ENCODE measurements around the gene HSBP1. TPM values are rescaled to one million over a fixed set of nuclear protein-coding genes. Genes with fewer than 3 reads are reported as not detected.

Gene HSBP1
- total RNA-seq (100 to 1,000 TPM; 126 to 178 (median 162) TPM), polyA plus RNA-seq (10 to 100 TPM; 86.7 to 87.3 TPM)
- long read RNA-seq, donor 1, full-length matches to known transcripts, result 161 of 170 reads
- long read RNA-seq, donor 1, partial matches to known transcripts, result 3 of 170 reads
- long read RNA-seq, donor 1, other reads (novel, unspliced or antisense), result 6 of 170 reads
- long read RNA-seq, donor 2, full-length matches to known transcripts, result 147 of 151 reads
- long read RNA-seq, donor 2, partial matches to known transcripts, result 0 of 151 reads
- long read RNA-seq, donor 2, other reads (novel, unspliced or antisense), result 4 of 151 reads
- long read RNA-seq, donor 3, full-length matches to known transcripts, result 289 of 299 reads
- long read RNA-seq, donor 3, partial matches to known transcripts, result 2 of 299 reads
- long read RNA-seq, donor 3, other reads (novel, unspliced or antisense), result 8 of 299 reads

- Histone ChIP-seq H3K27ac (peak within 1 kb of the TSS in 9 of 10 donors; percentile 61 to 96 (median 83)), H3K9me3 (no peaks in the 10 kb centered on the region), H3K4me3 (peak within 1 kb of the TSS; percentile 64 to 96 (median 87)), H3K36me3 (peaks cover 0 to 38% (median 14%) of the 10 kb centered on the region in 9 donors), H3K4me1 (peaks cover 4 to 66% (median 31%) of the 10 kb centered on the region in 9 donors), H3K27me3 (no peaks in the 10 kb centered on the region)
- intact Hi-C loops (cut with DNase I), result no loop called here
- 1% methylated on average over 71 to 76 of the region's 76 CpGs for WGBS, 2 donors
- DNase-seq, result peak; percentile 96
- peak in 4 of 9 donors; percentile 5 to 25 (median 12) for TF ChIP-seq CTCF (IDR thresholded peaks at IDR 0.05)
- ATAC-seq, result peak; percentile 97 to 99 (median 98)
These were observed at the start of gene HSBP1 for GRCh38 chr16:83807710-83808572. Gene HSBP1, plus strand, starts transcription at chr16:83807978. Its CDS starts 99 bp downstream, at chr16:83808077.

GRCh38 chr16:83762141-83762991 is 45.4 kb upstream of the HSBP1 start:
- intact Hi-C loops (cut with DNase I), result no loop called here
- peaks cover 0 to 13% (median 6%) of the 10 kb centered on the region in 11 donors for H3K9me3 ChIP-seq
- DNase-seq (no peak), ATAC-seq (no peak)
- no peak overlapping the region for H3K27ac ChIP-seq
- no peak for TF ChIP-seq CTCF (IDR thresholded peaks at IDR 0.05)
- no peaks in the 10 kb centered on the region for H3K36me3 ChIP-seq
- H3K4me3 ChIP-seq, result no peak overlapping the region
- no peaks in the 10 kb centered on the region for H3K27me3 ChIP-seq
- no peaks in the 10 kb centered on the region for H3K4me1 ChIP-seq
- 77 to 81% methylated on average over 11 of the region's 11 CpGs for WGBS, 2 donors

DNA sequence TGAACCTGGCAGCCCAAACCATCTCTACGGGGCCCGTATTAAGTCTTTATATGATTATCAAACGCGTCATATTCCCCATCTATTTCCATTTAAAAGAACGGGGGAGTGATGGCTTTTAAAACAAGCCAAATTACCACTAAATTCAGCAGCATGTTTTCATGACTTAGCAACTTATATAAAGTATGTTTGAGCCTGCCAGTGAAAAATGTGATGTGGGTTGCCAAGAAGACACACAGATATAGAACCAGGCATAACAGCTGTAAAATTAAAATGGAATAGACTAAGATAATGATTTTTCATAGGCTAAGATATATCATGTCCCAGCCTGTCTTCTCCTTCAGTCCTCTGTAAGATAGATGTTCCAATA is 44.8 kb upstream of the HSBP1 start:
- intact Hi-C loops (cut with DNase I), result no loop called here
- Histone ChIP-seq H3K4me3 (no peak overlapping the region), H3K9me3 (peaks cover 0 to 12% (median 6%) of the 10 kb centered on the region in 11 donors), H3K4me1 (no peaks in the 10 kb centered on the region), H3K27me3 (no peaks in the 10 kb centered on the region), H3K36me3 (no peaks in the 10 kb centered on the region), H3K27ac (no peak overlapping the region)
- ATAC-seq (no peak), DNase-seq (no peak)
- no peak for TF ChIP-seq CTCF (IDR thresholded peaks at IDR 0.05)
- 81 to 96% methylated on average over 5 of the region's 5 CpGs for WGBS, 2 donors
